Ureter (tissue), 1 donor: ENCODE results near the gene DYNLT2B. TPM values are rescaled to one million over a fixed set of nuclear protein-coding genes. Genes with fewer than 3 reads are reported as not detected.
"Not testable (repeated sequence)": the region's sequence is repeated elsewhere in the genome, so short reads cannot be mapped to it uniquely, and the experiment has no call there.

Experiments
- DNase-seq: peaks from one replicate; pipeline ENCODE4 v3.0.0-alpha.2; 2020; ENCODE audit warnings: low spot score
- total RNA-seq: library from RNA; stranded (reverse); gene quantifications from one replicate; pipeline ENCODE4 v1.2.4, GENCODE V29; 2023
- donor health status: DM: yes; HTN: yes; CAD: no.

DYNLT2B gene
- total RNA-seq, 1 donor from 2014 or later = 6.9 TPM

DNA sequence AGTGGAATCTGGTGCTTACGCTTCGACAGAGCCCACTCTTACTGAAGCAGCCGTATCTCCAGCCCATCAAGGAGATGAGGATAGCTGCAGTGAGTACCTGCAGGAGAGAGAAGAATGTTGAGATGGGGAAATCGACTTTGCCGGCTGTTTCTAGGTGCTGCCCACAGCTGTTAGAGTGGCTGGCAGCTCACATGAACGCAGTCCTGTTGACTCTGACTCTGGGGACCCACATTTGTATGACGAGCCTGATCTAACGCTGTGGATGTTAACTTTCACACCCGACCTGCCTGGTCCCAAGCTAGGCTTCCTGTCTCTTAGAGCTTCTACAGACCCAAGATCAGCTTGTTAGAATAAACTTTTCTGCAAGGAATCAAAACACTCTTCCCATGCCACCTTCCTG, 8.9 kb upstream of the DYNLT2B start:
- no peak for DNase-seq

DNA sequence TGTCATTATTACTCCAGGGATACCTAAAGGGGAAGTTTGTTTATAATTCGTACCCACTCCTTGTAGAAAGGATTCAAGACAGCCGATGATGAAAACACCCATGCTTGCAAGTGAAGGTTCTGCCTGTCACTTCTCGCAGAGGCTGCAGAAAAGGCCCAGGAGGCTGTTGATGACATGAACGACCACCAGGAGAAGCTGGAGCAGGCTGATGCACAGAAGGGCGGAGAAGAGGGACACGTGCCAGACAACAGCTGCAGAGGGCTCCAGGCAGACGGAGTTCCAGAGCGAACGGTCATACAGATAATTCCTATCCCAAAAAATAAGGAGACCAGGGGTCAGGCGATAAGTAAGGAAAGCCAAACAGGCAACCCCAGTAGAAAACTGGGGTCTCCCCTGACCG, 5.7 kb upstream of the DYNLT2B start:
- no peak for DNase-seq

DNA sequence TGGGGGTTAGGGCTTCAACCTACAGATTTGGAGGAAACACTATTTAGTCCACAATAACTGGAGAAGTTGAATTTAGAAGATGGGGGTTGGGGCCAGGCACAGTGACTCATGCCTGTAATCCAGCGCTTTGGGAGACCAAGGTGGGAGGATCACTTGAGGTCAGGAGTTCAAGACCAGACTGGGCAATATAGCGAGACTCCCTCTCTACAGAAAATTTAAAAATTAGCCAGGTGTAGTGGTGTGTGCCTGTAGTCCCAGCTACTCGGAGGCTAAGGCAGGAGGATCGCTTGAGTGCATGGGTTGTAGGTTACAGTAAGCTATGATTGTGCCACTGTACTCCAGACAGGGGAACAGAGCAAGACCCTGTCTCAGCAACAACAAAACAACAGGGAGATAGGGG, 5.0 kb upstream of the DYNLT2B start:
- DNase-seq = no peak

DNA sequence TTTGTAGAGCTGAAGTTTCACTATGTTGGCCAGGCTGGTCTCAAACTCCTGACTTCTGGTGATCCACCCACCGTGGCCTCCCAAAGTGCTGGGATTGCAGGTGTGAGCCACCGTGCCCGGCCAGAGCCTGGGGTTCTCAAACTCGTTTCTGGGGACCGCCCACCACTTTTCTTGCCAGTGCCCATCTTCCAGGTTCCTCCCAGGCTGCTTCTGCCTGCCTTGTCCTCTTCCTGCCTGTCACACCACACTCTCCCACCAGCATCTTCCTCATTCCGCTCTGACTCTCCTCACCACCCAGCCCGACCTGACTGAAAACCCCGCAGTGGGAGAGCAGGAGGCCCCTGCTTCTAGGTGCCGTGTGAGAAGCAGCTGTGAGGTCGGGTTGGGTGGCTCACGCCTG, 3.1 kb upstream of the DYNLT2B start:
- no peak for DNase-seq

DNA sequence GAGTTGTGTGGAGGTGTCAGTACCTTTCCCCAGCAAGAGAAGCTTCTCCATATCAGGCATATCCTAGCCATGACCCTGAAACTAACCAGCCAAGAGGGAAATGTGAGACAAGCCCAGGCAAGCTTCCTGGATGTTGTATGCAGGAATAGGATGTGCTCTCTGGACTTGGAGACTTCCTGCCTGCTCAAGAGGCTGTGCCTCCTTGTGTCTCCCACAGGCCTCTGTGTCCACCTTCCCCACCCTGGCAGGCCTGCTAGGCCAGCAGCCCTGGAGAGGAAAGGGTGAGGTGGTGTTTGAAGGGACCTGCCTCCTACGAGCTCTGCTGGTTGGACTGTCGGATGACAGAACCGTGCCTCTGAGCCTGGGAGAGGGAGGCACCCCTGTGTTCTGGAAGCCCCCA, 2.1 kb upstream of the DYNLT2B start:
- DNase-seq = no peak

- not testable (repeated sequence) for DNase-seq
Measured at GRCh38 chr3:196316799-196317686, 997 bp downstream of the DYNLT2B start.

DNA sequence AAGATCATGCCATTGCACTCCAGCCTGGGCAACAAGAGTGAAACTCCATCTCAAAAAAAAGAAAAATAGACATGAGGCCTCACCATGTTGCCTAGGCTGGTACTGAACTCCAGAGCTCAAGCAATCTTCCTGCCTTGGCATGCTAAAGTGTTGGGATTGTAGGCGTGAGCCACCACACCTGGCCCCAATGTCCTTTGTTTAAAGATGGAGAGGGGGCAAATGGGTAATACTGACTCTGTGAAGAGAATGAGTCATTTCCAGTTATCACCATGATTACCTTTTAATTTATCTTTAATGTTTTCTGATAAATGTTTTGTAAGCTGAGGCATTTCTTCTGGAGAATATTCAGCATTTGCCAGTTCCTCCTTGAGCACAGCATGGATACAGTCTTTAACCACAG, 2.2 kb downstream of the DYNLT2B start:
- DNase-seq = no peak

GRCh38 chr3:196314597-196314996, 3.4 kb downstream of the DYNLT2B start:
- no peak for DNase-seq

GRCh38 chr3:196314086-196314485, 4.0 kb downstream of the DYNLT2B start:
- DNase-seq = not testable (repeated sequence)

DNA sequence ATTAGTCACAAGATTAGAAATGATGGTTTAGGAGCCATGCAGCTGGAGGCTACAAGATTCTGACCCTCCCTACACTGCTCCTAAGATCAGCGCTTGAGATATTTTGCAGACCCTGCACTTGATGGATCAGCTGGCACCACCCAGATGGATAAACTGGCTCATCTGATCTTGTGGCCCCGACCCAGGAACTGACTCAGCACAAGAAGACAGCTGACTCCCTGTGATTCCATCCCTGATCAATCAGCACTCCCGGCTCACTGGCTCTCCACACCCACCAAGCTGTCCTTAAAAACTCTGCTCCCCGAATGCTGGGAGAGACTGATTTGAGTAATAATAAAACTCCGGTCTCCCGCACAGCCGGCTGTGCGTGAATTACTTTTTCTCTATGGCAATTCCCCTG, 15.1 kb downstream of the DYNLT2B start:
- DNase-seq = not testable (repeated sequence)

GRCh38 chr3:196302551-196302950, 15.5 kb downstream of the DYNLT2B start:
- DNase-seq = not testable (repeated sequence)

DNA sequence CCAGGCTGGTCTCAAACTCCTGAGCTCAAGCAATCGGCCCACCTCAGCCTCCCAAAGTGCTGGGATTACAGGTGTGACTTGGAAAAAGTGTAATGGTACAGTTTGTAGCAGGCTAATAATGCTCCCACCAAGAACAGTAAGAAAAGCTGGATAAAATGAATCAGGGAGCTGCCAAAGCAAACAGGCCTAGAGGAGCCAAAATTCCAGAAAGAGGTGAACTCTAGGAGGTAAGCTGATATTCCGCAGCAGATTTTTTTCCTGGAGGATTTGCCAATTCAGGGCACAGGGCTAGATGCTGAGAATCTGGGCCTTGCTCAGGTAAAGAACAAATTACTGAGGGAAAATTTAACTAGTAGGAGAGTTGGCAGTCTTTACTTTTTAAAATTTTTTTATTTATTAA, 19.5 kb downstream of the DYNLT2B start:
- no peak for DNase-seq

GRCh38 chr3:196292286-196292923, 25.6 kb downstream of the DYNLT2B start:
- no peak for DNase-seq

DNA sequence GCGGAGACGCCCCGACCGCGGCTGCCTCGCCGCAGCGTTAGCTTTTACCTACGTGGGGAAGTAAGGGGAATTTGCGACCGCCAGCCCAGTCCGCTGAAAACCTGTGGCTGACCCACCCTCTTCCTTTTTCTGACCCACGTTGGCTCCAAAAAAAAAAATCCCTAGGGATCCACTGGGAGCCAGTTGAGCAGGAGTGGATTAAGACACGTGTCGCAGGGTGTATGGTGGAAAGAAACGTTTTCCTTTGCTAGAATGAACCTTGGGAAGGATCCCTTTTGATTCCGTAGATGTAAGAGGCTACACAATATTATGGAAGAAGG, 29.9 kb downstream of the DYNLT2B start:
- DNase-seq = no peak

GRCh38 chr3:196287440-196288140, 30.4 kb downstream of the DYNLT2B start, which contains the start of gene PCYT1A:
PCYT1A (minus strand) TSS chr3:196287726; CDS start chr3:196270531, 17,195 bp downstream.
- peak; percentile 90 for DNase-seq

DNA sequence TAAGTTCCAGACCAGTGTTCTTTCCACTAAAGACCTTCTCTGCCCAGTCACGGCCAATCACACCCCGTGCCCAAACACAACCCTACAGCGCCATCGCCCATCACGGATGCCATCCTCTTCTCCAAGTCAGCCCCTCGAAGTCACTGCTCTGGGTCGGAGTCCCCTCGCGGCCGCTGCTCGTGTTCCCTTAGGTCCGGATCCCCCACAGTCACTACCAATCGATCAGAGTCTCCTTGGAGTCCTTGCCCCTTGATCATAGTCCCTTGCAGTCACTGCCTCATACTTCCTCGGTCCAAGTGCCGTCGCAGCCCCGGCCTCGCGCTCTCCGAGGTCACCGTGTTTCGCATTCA, 31.0 kb downstream of the DYNLT2B start:
- DNase-seq = no peak

GRCh38 chr3:196284396-196284795, 33.6 kb downstream of the DYNLT2B start:
- DNase-seq = no peak

- DNase-seq = no peak
Measured at GRCh38 chr3:196281962-196282361, 36.1 kb downstream of the DYNLT2B start.

- no peak for DNase-seq
Measured at GRCh38 chr3:196280689-196281440, 37.2 kb downstream of the DYNLT2B start.

DNA sequence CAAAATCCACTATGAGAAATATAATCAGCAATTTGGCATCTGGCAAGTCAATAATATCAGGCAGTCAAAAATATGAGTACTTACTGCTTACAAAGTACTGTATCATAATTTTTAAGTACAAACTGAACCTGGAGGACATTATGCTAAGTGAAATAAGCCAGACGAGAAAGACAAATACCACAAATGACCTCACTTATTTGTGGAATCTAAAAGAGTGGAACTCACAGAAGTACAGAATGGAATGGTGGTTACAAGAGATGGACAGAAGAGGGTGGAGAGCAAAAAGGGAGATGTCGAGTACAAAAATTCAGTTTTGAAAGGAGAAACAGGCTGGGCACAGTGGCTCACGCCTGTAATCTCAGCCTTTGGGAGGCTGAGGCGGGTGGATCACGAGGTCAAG, 42.9 kb downstream of the DYNLT2B start:
- no peak for DNase-seq

GRCh38 chr3:196274585-196274984, 43.5 kb downstream of the DYNLT2B start:
- DNase-seq = no peak

DNA sequence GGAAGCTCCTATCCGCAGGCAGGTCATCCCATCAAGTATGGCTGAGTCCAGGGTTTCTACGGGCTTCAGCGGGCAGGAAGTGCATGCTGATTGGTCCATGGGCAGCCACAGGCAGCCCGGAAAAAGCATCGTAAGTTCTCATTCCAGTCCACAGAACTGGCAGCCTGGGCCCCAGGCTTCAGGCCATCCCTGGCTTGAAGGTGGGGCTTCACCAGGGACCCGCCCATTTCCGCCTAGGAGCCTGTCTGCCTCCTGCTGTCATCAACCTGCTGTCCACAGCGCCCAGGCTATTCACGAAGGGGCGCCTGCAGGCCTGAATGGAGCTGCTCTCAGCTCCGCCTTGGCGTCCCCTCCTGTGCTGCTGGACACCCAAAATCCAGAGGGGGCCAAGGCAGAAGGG, 44.4 kb downstream of the DYNLT2B start:
- DNase-seq = no peak
